SU-DHL-6 (cell line): ENCODE data around the gene RAB3GAP1.

Experiments used
- EZH2phosphoT487 ChIP-seq: fragments of 200-600 bp; sonication (generic), shearing (Covaris generic); conservative IDR thresholded peaks from 2 replicates; pipeline ENCODE4 v1.6.1; 2018; ENCODE audit warnings: mild to moderate bottlenecking, antibody characterized with exemption, low read length, moderate library complexity, mixed read lengths
- TF ChIP-seq, protein P1 (sequence below): fragments of 200-600 bp; sonication (generic); IDR thresholded peaks from one replicate; pipeline ENCODE4 v1.5.1; 2017; ENCODE audit warnings: antibody characterized with exemption, mild to moderate bottlenecking, low read length, moderate library complexity; ENCODE audit not compliant: insufficient read depth, poor library complexity, severe bottlenecking

DNA sequence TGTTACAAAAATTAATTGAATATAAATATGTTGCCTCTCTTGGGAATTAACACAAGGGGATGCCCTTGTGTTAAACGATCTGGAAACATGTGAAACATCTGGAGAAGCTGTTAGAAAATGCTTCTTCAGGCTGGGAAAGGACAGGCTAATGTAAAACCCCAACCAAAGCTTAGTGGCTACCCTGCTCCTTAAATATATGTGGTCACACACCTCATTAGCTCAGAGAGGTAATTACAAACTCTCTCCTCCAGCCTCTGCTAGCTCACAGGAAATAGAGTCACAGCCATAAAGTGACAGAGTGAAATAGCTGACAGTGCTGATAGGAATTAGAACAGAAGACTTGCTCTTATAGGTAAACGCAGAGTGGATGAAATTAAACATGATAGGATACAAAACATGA, 155.9 kb downstream of the RAB3GAP1 start:
- TF ChIP-seq, protein P1, sequence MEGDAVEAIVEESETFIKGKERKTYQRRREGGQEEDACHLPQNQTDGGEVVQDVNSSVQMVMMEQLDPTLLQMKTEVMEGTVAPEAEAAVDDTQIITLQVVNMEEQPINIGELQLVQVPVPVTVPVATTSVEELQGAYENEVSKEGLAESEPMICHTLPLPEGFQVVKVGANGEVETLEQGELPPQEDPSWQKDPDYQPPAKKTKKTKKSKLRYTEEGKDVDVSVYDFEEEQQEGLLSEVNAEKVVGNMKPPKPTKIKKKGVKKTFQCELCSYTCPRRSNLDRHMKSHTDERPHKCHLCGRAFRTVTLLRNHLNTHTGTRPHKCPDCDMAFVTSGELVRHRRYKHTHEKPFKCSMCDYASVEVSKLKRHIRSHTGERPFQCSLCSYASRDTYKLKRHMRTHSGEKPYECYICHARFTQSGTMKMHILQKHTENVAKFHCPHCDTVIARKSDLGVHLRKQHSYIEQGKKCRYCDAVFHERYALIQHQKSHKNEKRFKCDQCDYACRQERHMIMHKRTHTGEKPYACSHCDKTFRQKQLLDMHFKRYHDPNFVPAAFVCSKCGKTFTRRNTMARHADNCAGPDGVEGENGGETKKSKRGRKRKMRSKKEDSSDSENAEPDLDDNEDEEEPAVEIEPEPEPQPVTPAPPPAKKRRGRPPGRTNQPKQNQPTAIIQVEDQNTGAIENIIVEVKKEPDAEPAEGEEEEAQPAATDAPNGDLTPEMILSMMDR: no peak
- TF ChIP-seq EZH2phosphoT487: no peak
